Occipital lobe (tissue), 2 donors: ENCODE data around the gene HES7. TPM values are rescaled to one million over a fixed set of nuclear protein-coding genes. Genes with fewer than 3 reads are reported as not detected.
"Not testable (repeated sequence)": the region's sequence is repeated elsewhere in the genome, so short reads cannot be mapped to it uniquely, and the experiment has no call there.

ENCODE experiments used
- DNase-seq: peaks from one replicate; lab custom pipeline; 2025; lab: John Stamatoyannopoulos, UW
- total RNA-seq: library from RNA; depleted of rRNA; stranded (reverse); fragments of >200 nt; gene quantifications from one replicate; pipeline ENCODE4 v1.2.3, GENCODE V29; 2014

Gene HES7
- total RNA-seq, 1 donor from 2014 or later, result 0.31 TPM

DNA sequence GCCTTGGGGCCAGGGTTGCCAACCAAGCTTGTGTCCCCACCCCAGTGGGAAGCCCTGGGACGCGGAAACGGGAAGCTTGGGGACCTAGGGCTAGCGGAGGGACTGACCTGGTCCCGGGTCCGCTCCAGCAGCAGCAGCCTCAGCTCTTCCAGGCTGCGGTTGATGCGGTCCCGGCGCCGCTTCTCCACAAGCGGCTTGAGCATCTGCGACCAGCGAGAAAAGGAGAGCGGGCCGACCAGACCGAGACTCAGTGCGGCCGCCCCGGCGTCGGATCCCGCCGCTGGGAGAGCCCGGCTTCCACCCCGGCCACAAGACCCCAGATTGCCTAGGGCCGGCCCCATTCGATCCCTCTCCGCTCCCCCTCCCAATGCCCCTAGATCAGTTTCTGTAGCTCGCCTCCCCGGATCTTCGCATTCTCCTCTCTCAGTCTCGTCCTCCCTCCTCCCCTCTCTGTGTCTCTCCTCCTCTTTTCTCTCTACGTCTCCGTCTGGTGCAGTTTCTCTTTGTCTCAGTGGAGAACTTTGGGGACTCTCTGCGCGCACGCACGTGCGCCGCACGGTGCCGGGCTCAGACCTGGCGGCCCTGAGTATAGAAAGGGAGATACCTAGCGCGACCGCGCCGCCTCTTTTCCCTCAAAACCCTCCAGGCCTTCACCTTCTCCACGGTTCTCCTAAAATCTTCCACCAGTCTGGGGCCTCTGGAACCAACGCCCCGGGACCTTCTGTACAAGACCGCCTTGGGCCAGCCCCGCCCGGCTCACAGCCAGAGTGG is 797 bp downstream of the HES7 start:
- no peak for DNase-seq

DNA sequence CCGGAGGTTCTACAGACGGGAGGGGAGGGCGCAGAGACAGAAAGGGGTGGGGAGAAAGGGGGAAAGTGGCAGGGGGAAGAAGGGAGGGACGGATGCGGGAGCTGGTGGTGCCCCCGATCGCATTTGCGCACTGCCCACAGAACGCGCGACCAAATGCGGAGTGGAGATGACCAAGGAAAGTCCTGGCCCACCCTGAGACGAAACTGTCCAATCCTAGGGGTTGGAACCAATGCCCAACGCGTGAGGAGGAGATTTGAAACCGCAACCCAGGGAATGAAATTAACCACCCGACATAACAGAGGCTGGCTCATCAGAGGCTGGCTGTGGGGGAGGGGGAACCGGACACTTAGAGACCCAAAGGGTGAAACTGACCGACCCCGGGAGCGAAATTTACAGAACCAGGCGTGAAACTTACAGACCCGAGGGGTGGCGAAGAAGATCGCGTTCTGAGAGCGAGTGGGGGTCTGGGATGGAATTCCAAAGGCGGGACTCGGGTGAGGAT is 1.4 kb downstream of the HES7 start:
- peak; percentile 40 for DNase-seq

DNA sequence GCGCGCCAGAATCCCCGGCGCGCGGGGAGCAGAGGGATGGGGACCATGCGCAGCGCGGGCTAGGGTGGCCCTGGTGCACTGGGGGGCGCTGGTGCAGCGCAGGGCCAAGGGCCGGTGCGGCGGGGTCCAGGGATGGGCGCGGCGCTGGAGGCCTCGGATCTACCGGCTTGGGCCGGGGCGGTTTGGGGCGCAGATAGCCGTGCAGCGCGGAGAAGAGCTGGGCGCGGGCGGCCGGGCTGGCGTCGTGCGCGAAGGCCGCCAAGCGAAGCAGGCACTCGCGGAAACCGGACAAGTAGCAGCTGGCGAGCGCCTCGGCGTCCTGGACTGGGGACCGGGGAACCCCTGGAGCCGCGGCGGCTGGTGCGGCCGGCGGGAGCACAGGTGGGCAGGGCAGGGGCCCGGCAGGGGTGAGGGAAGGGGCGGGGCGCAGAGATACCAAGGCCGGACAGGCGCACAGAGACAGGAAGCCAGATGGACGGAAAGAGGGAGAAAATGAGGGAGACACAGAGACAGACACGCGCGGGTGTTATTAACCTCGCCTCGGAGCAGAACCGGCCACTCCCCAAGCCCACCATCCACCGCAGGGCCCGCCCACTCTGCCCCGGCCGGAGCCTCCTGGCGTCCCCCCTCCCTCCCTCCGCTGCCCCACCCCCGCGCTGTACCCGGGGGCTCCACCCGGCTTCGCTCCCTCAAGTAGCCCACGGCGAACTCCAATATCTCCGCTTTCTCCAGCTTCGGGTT is 2.1 kb downstream of the HES7 start:
- DNase-seq, result peak; percentile 62

DNA sequence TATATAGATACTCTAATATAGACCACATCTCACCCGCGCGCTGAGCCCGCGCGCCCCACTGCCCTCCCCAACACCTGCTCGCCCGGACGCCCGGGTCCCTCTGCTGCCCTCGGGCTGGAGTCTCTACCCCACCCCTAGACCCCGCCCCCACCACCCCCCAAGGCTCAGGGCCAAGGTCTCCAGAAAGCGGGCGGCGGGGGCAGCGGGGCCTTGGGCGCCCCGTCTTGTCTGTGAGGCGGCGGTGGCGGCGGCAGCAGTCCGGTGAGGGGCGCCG is 2.6 kb downstream of the HES7 start:
- no peak for DNase-seq

DNA sequence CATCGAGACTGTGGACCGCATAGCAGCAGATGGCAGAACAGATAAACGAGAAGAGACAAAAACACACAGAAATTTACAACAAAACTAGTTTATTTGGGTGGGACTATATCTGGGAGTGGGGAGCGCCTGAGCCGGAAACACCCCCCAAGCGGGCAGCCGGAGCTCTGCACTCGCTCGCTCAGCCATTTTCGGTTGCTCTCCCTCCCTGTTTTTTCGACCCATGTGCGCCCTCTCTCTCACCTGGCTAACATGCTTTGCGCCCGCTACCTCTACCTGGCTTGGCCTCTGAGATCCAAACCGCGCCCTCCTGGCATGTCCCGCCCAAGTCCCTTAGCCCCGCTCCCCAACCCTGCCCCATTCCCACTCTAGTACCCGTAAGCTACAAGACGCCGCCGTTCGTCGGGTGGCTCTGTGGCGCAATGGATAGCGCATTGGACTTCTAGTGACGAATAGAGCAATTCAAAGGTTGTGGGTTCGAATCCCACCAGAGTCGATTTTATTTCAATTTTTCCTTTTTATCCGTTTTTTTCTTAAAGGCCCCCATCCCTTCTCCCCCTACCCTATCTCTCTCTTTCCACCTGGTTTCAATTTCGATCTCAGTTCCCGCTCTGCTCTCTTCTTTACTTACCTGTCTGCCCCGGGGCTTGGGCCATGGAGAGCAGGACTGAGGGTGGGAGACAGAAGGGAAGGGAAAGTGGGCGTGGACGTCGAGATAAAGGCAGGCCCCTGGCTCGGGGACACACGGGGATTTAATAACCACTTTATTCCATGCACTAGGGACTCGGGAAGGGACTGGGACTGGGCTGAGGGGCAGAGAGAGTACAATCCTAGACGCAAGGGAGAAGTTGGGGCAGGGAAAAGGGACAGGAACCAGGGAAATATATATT is 3.1 kb downstream of the HES7 start:
- peak; percentile 30 for DNase-seq

DNA sequence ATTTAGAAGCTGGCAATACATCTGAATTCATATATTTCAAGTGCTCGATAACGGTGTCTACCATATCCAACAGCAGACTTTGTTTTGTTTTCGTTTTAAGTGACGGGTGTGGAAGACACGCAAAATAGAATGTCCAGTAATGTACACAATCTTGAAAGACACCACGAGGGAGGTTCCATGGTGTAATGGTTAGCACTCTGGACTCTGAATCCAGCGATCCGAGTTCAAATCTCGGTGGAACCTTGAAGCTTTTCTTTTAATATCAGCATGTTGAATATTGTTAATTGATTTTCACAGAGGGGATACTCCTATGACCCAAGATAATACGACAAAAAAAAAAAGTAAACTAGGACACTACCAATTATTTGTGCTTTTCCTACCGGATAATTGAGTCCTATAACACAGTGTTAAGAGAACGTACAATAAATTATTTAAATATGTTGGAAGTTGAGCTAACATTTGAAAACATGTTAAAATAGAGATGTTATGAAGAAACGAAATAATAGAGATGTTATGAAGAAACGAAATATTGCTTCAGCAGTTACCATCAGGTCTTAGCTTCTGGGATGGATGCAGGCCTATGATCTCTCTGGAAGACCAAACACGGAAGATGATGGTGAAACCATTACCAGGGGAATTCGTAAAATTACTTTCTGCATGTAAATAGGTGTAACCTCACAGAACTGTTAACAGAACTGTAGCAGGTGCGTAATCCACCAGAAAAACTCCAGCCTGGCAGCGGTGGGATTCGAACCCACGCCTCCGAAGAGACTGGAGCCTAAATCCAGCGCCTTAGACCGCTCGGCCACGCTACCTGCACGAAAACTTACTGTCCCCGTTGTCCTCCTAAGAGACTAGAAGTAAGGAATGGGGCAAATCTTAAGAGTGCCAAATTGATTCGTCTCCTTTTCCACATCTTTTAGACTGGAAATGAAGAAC is 4.1 kb downstream of the HES7 start:
- peak; percentile 69 for DNase-seq

DNA sequence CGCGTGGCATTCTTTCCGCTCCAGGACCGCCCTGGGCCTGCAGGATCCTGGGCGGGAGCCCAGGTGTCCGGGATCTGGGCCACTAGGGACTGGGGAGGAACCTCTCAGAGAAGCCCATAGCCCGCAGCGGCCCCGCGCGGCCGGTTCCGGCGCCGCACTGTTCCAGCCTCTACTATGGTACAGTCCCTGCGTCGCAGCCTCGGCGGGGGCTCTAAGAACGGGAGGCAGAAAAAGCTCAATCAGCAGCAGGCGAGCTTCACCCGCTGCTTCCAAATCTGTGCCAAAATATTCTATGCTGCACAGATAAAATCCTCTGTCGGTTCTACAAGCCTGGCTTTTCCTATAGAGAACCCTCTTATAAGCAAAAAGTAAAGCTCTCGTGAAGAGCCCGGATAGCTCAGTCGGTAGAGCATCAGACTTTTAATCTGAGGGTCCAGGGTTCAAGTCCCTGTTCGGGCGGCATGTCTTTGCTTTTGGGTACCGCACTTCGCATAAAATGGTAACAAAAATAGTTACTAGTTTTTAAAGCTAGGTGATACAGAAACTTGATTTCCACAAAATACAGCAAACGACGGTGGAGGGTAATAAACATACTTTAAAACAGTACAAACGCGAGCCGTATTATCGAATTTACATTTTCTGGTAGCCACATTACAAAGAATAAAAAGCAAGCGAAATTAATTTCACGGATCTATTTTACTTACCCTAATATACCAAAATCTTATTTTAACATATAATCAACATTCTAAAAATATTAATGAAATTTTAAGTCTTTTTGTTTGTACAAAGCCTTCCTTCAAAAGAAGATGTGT is 4.9 kb downstream of the HES7 start:
- DNase-seq, result peak; percentile 83

DNA sequence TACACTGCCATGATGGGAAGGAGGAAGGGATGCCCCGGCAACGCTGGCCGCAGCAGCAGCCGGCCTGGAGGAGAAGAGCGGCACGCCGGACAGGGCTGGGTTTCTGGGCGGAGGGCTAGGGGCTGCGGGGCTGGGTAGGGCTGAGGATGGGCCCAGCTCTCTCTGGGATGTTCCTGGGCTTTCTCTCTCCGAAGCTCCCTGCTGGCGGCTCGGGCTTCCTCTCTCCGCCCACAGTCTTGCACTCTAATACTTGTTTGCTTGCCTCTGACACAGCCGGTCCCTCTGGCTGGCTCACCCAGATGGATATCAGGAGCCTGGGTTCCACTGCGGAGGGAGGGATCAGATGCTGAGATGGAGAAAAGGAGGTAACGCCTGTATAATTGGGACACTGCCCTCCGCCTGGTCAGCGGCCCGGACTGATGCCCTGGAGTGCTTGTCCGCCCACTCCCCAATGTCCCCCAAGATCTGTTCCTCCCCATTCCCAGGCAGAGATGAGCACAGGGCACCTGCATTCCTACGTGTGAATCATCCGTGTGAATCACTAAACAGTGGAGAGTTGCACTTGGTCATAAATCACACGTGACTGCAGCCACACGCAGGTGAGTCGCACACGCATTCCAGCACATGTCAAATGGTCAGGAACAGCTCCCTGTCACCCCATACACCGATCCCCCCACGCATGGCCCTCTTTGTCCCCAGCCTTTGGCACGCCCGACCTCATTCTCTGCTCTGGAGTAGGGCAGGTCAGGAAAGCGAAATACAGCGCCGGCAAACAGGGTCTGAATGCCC is 5.7 kb downstream of the HES7 start, which contains the start of gene ALOXE3:
Gene ALOXE3 (minus strand): TSS at position 535 of the 789 bp plus-strand sequence. CDS start 524 bp downstream, at position 11.
- DNase-seq, result no peak

DNA sequence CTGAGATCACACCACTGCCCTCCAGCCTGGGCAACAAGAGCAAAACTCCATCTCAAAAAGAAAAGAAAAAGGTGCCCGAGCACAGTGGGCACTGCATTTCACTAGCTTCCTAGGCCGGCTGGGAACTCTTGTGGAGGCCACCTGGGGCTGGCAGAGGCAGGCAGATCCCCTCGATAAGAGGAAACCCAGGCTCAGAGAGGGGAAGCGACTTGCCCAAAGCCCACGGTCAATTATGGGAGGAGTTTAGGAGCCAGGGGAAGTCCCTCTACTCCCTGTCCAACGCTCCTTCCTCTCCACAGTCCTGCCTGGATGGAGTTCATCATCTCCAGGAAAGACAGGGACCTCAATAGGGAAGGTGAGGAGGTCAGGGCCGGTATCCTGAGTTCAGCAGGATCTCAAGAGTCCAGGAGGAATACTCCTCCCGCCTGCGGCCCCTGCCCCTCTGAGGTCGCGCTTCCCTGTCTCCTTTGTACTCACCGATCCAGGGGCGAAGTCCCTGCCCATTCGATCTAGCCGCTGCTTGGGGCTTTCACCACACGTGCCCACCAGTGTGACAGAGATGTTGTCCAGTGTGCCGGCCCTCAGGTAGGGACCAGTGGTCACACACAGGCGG is 6.4 kb downstream of the HES7 start:
- no peak for DNase-seq

DNA sequence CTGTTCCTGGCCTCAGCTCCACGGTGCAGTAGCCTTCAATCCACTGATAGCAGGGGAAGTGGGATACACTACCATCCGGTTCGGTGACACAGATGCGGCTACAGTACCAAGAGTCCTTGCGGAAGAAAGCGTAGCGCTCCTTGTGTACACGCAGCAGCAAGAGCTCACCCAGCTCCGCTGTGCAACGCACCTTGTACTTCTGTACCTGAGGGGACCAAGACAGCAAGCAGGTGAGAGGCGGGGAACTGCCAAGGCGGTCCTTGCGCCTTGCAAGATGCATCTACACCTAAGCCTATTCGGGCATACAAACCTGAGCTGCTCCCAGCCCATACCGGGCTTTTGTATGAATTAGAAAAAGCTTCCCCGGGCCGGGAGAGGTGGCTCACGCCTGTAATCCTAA is 7.1 kb downstream of the HES7 start:
- no peak for DNase-seq

DNA sequence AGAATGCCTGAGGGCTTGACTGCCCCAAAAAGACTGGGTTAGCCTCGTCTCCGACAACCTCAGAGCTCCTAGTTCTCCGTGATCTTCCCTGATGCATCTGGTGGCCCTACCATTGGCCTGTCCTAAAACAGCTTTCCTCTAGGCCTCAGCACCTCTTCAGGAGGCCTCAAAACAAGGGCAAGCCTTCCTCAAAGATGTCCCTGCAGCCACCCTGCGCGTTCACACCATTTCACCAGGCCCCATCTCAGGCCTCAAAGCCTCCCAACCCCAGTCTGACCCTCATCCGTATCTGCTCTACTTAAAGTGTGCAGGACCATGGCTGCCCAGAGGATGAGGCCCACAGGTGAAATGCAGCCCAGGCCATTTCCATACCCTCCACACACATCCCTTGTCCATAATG is 13.0 kb downstream of the HES7 start:
- DNase-seq, result no peak

DNA sequence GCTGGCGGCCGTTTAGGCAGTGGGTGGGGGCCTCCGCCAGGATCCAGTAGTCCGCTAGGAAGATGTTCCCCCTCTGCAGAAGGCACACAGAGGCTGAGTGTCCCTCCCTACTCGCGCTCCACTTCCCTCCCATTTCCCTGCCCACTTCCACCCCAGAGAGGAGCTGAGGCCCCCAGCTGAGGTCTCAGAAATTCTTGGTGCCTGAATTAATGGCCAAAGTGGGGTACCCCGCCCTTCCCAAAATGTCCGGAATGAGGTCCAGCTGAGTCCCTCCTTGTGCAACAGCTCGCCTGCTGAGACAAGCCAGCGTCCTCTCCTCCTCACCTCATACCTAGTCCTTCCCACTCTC is 13.5 kb downstream of the HES7 start:
- DNase-seq, result no peak

DNA sequence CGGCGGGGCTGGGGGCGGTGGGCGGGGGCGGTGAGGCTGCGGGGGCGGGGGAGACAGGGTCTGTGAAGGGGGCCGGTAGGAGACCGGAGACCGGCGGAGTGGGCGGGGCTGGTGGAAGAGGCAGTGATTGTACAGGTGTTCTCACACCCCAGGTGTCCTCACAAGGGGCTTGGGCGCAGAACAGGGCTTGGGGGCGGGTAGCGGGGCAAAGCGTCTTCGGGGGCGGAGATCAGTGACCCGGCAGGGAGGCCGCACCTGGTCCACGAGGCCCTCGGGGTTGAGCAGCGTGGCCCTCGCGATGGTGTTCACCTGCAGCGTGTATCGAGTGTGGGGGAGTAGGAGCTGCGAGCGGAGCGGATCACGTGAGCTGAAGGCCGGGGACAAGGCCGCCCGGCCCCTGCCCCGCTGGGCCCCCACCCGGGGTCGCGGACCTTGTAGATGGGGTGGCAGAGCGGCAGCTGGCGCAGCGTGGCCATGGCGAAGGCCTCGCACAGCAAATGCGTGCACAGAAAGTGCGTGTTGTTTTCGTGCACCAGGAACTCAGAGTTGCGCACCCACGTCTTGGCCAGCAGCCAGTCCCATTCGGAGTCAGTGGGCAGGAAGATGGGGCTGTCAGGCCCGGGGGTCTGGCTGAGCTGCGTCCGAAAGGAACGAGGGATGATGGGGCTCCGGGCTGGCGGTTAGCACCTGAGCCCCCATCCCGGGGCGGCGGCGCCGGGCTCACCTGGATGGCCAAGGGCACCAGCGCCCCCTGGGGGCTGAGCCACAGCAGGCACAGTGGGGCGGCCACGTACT is 14.0 kb downstream of the HES7 start:
- DNase-seq, result no peak

DNA sequence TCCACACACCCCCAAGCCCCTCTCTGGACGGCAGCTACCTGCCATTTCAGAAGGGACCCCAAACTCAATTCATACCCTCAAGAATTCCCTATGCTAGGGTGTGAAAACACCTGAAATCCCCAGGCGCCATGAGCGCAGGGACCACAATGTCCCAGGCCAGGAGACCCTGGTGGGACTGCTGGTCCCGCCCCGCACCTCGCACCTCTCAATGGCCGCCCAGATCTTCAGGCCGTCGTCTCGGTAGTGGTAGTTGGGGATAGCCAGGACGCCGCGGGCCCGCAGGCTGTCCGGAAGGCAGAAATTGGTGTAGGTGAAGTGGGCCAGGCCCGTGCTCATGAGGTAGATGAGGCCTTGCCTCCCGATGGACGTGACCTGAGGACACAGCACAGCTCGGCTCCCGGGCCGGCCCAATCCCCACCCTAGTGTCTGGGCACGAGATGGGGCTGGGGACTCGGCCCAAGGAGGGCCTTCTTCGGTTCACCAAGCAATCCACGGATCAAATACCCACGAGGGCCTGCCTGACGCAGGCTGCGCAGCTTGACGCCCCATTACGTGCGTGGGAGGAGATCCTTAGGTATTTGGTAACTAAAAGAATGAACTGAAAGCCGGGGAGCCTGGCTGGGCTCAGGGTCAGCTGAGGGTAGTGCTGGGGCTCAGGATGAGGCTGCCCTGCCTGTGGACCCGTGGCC is 14.8 kb downstream of the HES7 start:
- DNase-seq, result no peak

DNA sequence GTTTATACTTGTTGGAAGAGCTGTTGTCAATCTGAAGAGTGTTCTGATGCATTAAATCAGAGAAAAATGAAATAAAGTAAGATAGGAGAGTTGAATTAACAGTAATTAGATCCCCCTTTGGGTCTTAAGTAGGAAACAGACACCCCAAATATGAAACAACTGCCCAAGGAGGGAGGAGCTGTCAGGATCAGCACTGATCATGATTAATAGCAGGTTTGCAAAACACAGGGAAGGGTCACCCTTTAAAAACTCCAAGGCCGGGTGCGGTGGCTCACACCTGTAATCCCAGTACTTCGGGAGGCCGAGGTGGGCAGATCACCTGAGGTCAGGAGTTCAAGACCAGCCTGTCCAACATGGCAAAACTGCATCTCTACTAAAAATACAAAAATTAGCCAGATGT is 16.9 kb downstream of the HES7 start:
- not testable (repeated sequence) for DNase-seq

DNA sequence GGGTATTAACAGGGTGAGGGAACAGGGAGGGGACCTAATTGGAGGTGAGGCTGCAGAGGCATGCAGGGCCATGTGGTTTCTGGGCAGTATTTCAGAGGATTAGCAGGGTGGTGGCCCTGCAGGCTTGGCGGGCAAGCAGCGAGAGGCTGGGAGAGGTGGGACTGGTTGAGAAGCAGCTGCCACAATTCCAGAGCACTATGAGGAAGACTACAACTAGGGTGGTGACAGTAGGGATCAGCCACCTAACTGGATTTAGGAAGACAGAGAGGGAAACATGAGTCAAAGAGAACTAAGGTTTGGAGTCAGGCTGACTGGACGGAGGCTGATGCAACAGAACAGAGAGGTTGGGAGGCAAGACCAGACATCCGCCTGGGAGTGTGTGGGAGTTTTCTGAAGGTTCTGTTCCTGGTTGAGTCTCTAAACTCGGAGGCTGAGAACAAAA is 17.9 kb downstream of the HES7 start:
- DNase-seq, result no peak

DNA sequence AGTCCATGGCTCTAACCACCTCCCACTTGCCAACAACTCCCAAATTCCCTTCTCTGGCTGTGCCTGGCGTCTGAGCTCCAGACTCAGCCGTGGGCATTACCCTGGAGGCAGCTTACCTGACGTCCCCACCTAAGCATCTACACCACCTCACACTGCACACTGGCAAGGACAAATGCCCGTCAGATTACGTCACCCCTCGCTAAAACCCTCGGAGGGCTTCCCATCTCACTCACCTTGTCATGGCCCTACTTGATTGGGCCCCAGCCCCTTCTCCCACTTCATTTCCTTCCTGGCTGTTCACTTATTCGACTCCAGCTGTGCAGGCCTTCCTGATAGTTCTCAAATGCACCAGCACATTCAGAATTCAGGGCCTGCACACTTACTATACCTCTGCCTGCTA is 19.0 kb downstream of the HES7 start:
- DNase-seq, result no peak
